Stimulated activated CD8-positive, alpha-beta memory T cell treated with anti-CD3 and anti-CD28 coated beads, Interleukin-4, amount 100 ng/mL, for 48 hours (primary cell): ENCODE results near the gene VN1R2.
"Not testable (repeated sequence)": the region's sequence is repeated elsewhere in the genome, so short reads cannot be mapped to it uniquely, and the experiment has no call there.

Experiments
- DNase-seq: peaks from one replicate; pipeline ENCODE4 v3.0.0-alpha.2; 2020

VN1R2 gene, protein sequence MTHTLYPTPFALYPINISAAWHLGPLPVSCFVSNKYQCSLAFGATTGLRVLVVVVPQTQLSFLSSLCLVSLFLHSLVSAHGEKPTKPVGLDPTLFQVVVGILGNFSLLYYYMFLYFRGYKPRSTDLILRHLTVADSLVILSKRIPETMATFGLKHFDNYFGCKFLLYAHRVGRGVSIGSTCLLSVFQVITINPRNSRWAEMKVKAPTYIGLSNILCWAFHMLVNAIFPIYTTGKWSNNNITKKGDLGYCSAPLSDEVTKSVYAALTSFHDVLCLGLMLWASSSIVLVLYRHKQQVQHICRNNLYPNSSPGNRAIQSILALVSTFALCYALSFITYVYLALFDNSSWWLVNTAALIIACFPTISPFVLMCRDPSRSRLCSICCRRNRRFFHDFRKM

DNA sequence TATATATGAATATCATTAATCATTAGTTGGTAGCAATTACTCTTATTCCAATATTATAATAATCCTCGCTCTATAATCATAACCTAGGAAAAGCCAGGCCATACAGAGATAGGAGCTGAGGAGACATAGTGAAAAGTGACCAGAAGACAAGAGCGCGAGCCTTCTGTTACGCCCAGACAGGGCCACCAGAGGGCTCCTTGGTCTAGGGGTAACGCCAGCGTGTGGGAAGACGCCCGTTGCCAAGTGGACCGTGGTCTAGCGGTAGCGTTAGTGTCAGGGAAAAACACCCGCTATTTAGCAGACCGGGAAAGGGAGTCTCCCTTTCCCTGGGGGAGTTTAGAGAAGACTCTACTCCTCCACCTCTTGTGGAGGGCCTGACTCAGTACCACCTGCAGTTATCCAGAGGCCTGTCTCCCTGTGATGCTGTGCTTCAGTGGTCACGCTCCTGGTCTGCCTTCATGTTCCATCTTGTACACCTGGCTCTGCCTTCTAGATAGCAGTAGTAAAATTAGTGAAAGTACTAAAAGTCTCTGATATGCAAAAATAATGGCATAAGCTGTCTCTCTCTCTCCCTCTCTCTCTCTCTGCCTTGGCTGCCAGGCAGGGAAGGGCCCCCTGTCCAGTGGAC lies at the start of gene VN1R2:
TSS of gene VN1R2 (plus strand) at position 578 of the 628 bp plus-strand sequence. CDS start 84 bp downstream, outside the sequence.
- not testable (repeated sequence) for DNase-seq

DNA sequence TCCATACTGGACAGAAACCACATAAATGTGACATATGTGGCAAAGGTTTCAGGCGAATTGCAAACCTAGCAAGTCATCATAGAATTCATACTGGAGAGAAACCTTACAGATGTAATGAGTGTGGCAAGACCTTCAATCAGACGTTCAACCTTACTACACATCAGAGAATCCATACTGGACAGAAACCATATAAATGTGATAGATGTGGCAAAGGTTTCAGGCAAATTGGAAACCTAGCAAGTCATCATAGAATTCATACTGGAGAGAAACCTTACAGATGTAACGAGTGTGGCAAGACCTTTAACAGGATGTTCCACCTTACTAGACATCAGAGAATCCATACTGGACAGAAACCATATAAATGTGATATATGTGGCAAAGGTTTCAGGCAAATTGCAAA lies 46.5 kb upstream of the VN1R2 start:
- not testable (repeated sequence) for DNase-seq

DNA sequence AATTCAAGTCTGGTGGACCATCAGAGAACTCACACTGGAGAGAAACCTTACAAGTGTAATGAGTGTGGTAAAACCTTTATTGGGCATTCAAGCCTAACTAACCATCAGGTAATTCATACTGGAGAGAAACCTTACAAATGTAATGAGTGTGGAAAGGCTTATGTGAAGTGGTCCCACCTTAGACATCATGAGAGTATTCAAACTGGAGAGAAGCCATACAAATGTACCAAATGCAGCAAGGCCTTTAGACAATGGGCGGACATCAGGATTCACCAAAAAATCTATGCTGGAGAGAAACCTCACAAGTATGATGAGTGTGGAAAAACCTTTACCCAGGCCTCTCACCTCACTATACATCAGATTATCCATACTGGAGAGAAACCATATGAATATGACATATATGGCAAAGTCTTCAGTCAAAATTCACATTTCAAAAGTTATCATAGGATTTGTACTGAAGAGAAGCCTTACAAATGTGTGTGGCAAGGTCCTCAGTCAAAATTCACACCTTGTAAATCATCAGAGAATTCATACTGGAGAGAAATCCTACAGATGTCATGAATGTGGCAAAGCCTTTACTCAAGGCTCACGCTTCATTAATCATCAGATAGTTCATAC lies 45.3 kb upstream of the VN1R2 start:
- no peak for DNase-seq

DNA sequence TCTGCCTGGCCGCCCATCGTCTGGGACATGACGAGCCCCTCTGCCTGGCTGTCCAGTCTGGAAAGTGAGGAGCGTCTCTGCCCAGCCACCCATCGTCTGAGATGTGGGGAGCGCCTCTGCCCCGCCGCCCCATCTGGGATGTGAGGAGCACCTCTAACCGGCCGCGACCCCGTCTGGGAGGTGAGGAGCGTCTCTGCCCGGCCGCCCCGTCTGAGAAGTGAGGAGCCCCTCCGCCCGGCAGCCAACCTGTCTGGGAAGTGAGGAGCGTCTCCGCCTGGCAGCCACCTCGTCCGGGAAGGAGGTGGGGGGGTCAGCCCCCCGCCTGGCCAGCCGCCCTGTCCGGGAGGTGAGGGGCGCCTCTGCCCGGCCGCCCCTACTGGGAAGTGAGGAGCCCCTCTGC lies 35.4 kb upstream of the VN1R2 start:
- DNase-seq: not testable (repeated sequence)

DNA sequence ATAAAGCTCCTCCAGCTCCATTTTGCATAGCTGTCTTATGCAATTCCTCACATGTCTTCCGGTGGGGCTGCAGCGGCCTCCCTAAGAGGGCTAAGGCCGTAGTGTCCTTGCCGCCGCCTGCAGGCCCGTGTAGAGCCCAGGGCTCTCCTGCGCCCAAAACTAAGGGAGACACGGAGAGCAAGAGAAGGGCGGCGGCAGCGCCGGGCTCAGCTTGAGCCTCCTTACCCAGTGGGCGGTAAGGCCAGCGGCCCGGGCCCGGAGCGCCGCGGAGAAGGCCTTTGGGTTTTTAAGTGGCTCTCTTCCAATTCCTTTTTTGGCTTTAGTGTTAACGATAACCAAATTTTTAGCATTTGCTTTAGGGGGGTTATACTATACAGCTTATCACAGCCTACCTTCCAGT lies 33.5 kb upstream of the VN1R2 start:
- DNase-seq: no peak

DNA sequence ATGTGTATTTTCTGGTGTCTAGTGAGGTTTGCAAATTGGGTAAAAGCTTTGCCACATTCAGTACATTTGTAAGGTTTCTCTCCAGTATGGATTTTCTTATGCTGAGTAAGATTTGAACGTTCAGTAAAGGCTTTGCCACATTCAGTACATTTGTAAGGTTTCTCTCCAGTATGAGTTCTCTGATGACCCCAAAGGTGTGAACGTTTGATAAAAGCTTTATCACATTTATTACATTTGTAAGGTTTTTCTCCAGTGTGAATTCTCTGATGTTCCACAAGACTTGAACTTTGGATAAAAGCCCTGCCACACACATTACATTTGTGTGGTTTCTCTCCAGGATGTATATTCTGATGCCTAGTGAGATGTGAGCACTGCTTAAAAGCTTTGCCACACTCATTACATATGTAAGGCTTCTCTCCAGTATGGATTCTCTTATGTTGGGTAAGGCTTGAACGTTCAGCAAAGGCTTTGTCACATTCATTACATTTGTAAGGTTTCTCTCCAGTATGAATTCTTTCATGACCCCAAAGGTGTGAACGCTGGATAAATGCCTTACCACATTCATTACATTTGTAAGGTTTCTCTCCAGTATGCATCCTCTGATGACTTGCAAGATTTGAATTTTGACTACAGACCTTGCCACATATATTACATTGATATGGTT lies 20.8 kb upstream of the VN1R2 start:
- no peak for DNase-seq

DNA sequence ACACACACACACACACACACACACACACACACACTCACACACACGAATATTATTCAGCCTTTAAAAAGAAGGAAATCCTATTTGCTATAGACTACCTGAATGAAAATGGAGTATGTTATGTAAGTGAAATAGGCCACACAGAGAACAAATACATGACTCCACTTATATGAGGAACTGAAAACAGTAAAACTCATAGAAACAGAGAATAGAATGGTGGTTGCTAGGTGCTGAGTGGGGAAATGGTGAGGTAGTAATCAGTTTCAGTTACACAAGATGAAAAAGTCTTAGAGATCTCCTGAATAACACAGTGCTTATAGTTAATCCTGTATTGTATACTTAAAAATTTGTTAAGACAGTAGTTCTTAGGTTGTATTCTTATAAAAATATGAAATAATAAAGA lies 11.6 kb upstream of the VN1R2 start:
- no peak for DNase-seq

DNA sequence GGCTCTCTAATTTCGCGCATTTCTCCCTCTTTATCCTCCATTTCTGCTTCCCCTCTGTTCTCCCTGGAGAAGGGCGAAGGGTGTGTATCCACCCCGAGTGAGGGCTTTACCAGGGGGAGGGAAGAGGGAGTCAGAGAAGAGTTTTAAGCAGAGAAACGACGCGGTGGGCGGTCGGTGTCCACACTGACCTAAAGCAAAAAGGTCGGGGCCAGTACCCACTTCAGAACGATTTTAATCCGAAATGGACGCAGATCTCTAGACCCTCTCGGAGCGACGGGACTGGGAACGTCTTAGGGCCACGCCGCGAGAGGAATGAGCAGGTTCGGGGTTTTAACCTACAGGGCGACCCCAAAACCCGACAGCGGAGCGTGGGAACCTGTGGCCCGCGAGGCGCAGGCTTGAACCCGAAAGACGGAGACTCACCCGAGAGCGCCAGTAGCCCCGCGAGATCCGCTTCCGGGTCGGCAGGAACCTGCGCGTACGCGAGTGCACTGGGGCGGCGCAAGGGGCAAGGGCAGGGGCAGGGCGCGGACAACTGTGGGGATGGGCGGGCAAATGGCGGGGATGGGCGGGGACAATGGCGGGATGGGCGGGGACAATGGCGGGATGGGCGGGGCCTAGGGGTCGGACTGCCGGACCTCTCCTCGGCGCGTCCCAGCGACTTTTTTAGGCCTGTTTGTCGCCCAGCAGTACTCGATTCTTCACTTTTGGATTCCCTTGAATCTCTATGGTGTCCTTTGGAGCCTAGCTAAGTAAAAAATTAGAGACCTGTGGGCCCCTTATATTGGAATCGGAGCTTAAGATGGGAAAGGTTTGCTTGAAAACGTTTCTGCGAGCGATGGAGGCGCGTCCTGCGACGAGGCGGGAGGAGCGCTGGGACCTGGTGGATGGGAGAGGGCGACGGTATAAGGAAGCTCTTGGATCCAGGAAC lies 3.4 kb upstream of the VN1R2 start, which contains the start of gene ZNF677:
TSS of gene ZNF677 (minus strand) at position 463 of the 931 bp plus-strand sequence. CDS start 3,323 bp downstream, outside the sequence.
- DNase-seq: peak; percentile 81

DNA sequence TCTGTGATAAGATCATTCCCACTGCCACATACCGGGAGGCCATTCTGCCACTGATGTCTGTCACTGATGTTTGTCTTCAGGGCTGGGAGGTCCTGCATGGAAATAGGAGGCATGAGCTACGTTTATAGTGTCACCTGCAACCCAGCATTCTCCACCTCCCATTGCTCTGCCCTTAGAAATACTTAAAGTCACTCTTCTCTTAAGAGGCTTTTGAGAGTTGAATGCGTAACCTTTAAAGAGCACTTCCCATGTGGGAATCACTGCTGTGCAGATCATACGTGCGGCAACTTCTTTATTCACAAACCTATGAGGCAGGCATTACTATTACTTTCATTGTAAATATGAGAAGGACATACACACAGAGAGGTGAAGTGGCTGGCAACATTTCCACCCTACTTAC lies 9.5 kb downstream of the VN1R2 start, which contains the start of gene VN1R4:
TSS of gene VN1R4 (minus strand) at position 101 of the 400 bp plus-strand sequence. CDS start at position 43, 58 bp downstream.
- not testable (repeated sequence) for DNase-seq

DNA sequence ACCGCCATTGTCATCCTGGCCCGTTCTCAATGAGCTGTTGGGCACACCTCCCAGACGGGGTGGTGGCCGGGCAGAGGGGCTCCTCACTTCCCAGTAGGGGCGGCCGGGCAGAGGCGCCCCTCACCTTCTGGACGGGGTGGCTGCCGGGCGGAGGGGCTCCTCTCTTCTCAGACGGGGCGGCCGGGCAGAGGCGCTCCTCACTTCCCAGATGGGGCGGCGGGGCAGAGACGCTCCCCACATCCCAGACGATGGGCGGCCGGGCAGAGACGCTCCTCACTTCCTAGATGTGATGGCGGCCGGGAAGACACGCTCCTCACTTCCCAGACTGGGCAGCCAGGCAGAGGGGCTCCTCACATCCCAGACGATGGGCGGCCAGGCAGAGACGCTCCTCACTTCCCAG lies 11.8 kb downstream of the VN1R2 start:
- not testable (repeated sequence) for DNase-seq

DNA sequence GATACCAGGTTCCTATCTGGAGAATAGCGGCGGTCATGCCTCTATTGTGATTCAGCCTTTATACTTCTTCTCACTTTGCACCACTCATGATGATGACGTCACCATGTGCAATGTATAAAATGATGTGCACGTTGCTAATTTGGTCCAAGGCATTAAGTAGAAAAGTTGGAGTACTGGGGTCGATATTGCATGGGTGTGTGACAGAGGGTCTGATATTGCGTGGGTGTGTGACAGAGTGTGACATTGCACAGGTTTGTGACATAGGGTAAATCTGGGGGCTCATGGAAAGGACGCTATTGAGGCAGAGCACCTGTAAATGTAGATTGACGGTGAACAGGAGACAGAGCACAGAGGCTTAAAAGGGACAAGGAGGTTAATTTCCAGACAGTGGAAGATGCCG lies 14.0 kb downstream of the VN1R2 start:
- DNase-seq: no peak

DNA sequence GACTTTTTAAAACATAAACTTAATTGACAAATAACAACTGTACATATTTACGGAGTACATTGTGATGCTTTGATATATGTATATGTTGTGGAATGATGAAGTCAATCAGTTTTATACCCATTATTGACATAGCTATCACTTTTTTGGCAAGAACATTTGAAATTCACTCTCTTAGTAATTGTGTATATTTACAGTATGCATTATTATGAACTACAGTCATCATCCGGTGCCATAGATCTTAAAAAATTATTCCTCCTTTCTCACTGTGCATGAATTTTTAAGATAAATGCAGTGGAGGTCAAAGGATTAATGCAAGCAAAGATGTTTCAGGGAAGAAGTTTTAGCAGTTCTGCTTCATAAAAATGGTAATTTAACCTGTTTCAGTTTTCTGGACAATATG lies 17.4 kb downstream of the VN1R2 start:
- DNase-seq: no peak

DNA sequence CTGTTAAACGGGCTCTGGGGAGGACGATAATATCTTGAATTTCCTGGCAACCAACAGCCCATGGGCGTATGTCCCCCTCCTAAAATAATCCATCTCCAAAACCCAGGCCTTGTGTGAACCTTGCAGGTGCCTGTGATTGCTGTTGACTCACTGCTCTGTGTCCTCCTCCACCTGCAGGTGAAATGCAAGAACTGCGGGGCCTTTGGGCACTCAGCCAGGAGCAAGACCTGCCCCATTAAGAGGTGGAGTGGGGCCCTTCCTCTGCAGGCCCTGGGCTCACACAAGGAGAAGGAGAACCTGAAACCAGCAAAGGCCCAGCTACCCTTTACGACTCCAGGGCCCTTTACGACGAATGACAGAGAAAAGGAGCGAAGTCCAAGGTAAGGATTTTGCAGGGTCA lies 23.9 kb downstream of the VN1R2 start:
- peak; percentile 29 for DNase-seq

DNA sequence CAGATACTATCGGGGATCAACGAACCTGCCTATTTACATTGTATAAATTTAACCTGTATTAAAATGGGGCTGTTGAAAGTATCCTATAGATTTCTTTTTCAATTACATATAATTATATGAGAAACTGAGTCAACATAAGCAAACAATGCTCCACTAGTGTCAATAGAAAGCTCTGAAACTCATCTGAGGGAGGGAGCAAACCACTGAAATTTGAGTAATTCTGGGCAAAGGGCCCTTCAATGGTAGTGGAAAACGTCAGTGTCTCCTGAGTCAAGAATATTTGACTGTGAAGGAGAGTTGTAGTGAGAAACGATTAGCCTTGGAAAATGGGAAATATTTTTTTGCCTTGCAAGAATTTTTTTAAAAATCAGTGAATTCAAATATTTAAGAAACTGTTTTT lies 27.0 kb downstream of the VN1R2 start:
- DNase-seq: no peak

DNA sequence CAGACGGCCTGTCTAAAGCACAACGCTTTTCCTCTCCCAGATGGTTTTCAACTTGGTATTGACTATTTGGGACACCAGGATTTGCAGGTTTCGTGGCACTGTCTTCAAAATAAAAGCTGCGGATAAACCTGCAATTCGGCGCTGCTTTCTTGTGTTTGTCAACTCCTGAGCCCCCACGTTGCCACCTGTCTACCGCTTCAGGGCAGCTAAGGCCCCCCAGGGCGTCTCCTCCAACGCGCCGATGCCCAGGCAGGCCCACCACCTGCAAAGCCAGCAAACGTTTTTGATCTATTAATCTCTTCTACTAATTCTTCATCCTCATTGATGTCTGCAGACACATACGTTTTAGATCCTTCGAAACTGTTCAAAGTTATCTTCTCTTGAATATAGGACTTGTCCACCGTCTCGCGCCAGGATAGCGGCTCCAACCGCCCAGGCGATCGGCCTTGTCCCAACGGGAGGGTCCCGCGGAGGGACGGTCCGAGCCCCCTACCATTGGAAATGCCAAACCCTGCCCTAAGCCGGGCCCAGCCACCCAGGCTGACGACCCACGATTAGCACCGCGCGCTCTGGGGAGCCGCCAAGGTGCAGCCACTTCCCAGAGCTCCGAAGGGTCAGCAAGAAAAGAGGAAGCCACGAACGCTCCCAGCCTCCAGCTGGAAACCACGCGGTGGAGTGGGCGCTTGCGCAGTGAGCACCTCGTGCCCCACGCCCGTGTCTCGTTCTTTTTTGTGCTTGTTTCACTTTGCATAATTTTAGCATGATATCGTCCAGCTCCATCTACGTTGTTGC lies 32.9 kb downstream of the VN1R2 start:
- DNase-seq: no peak

DNA sequence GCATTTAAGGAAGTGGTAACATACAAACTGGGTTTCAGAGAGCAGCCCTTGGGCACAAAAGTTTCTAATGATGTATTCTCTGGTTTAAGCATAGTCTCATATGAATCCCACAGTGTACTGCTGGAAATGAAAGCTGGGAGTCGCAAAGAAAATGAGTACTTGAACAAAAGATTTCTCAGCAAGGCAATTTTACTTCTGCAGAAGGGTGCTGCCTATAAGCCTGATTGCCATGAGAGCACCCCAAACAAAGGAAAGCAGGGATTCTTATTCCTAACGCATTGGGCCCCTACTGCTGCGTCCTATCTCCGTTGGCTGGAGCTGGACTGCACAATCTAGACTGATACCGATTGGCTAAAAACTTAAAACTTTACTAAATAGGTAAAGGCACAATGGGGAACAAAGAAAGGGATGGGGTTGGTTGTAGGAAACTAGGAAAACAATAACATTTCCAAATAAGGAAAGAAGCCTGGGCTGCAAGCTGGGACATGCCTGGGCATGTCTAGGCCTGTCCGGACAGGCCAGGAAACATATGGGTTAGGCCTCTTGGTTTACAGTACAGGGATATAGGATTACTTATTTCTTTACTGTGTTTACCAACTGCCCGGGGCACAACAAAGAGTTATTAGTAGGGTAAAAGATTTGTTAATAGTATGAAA lies 36.8 kb downstream of the VN1R2 start:
- DNase-seq: no peak

DNA sequence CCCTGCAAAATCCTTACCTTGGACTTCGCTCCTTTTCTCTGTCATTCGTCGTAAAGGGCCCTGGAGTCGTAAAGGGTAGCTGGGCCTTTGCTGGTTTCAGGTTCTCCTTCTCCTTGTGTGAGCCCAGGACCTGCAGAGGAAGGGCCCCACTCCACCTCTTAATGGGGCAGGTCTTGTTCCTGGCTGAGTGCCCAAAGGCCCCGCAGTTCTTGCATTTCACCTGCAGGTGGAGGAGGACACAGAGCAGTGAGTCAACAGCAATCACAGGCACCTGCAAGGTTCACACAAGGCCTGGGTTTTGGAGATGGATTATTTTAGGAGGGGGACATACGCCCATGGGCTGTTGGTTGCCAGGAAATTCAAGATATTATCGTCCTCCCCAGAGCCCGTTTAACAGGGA lies 43.2 kb downstream of the VN1R2 start:
- not testable (repeated sequence) for DNase-seq

DNA sequence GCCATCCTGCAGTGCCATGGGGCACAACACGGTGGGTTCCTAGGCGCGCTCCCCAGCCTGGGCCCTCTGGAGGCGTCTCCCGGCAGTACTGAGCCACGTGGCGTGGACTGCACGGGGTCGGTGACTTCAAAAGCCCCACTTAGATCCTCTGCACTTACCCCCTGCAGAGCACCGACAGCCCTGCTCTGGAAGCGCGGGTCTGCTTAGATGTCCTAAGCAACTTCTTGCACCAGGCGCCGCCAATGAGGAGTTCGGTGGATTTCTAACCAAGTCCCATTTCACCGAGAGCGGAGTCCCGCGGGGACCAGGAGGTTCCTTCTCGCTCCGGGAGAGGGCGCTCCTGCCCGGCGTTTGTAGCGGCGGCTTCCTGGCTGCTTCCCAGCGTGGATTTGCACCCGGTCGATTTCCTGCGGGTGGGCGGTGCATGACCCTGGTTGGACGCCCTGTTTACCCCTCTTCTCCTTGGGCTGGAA lies 50.3 kb downstream of the VN1R2 start:
- peak; percentile 32 for DNase-seq
